Glomerular visceral epithelial cell (primary cell): ENCODE measurements around the gene MEF2A.
A peak's percentile ranks its signal among the peaks of the same experiment; 100 is the strongest.
"Not testable (repeated sequence)": the region's sequence is repeated elsewhere in the genome, so short reads cannot be mapped to it uniquely, and the experiment has no call there.

Experiments
- DNase-seq: peaks from one replicate; pipeline ENCODE4 v3.0.0-alpha.2; 2016; ENCODE audit errors: extremely low spot score

MEF2A gene

GRCh38 chr15:99729327-99729726 lies 163.5 kb downstream of the MEF2A start:
- no peak for DNase-seq

DNA sequence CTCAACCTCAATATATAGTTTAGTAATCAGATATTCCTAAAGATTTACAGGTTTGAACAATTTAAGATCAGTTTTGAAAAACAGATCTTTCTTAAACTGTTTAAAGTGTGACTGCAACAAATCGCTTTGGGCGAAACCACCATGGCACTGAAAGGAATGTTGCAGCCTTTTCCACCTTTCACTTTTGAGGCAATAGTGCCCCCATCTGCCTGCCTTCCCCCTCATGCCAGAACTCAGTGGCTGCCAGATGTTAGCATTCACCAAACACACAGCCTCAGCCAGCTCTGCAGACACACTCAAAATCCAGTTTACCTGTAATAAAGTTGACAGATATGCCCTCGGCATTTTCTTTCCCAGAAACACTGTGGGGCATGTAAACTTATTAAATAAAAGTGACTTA lies 164.1 kb downstream of the MEF2A start:
- DNase-seq = peak; percentile 31

GRCh38 chr15:99731336-99732123 lies 165.7 kb downstream of the MEF2A start:
- peak; percentile 16 for DNase-seq

DNA sequence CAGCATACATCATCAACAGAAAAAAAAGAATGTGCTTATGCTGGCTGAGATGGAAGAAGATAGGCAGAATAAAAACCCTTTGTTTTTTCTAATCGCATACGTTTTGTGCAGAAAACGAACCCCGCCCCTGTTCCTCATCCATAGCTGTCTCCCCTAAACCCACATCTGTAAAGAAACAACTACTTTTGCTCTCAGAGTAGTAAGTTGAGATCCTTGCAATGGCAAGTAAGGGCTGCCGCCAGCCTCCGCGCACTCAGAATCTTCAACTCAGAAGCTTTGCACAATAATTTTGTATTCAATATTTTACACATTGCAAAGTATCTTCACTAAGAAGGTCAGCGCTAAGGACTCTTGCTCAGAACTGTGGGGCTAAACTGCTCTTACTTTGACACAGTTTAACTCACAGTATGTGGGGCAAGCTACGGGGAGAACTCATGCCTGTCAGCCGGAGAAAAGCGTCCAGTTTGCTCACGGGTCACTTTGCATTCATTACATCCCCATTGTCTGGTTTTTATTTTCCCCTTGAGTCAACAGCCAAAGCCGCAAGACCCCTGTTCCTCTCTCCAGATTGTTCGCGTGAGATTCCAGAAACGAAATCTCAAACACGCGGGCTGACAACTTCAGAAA lies 166.5 kb downstream of the MEF2A start:
- peak; percentile 23 for DNase-seq

GRCh38 chr15:99732751-99733267 lies 167.0 kb downstream of the MEF2A start:
- DNase-seq = peak; percentile 14

- DNase-seq = peak; percentile 97
These were observed 167.7 kb downstream of the MEF2A start, which contains the start of gene LYSMD4 for GRCh38 chr15:99733268-99734039. Gene LYSMD4, minus strand, starts transcription at chr15:99733437. Its CDS starts 1,438 bp downstream, at chr15:99731999.

- DNase-seq = not testable (repeated sequence)
These were observed 168.2 kb downstream of the MEF2A start for GRCh38 chr15:99734040-99734291.

DNA sequence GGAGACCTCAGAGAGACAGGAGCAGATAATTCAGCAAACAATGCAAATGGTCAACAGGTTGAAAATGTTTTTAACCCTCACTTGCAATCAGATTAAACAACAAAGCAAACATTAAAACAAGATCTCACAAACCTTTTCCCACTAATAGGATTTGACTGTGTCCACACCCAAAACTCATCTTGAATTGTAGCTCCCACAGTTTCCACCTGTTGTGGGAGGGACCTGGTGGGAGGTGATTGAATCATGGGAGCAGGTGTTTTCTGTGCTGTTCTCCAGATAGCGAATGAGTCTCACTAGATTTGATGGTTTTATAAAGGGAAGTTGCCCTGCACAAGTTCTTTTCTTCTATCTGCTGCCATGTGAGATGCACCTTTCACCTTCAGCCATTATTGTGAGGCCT lies 168.8 kb downstream of the MEF2A start:
- DNase-seq = no peak

GRCh38 chr15:99735868-99736267 lies 170.1 kb downstream of the MEF2A start:
- DNase-seq = no peak

GRCh38 chr15:99736702-99737101 lies 170.9 kb downstream of the MEF2A start:
- no peak for DNase-seq

DNA sequence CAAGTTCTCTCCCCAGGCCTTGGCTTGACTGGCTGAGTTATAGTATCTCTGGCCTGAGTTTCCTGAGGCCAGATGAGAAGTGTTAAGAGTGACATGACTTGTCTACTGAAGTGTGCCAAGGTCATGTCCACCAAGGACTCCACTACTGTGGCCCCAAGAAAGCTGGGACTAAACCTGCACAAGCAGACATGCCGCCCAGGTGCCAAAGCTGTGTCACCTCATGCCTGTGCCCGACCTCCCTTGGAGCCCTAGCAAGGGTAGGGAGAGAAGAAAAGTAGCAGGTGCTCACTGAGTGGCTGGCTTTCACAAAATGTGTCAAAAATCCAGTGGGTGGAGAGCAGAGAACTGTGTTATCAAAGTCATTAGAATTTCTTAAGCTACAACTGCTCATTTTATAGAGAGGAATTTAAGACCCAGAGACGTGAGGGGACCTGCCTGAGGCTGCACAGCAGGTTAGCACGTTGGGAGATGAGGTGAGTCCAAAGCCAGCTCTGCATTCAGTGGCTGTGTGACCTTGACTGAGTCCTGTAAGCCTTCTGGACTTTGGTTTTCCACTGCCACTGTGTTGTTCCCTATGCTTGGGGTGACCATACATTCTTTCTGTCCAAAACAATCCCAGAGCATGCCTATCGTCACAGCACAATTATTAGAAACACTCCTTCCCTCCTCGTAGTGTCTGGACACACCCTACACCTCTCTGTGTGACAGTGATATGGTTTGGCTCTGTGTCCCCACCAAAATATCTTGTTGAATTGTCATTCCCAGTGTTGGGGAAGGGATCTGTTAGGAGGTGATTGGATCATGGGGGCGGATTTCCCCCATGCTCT lies 172.4 kb downstream of the MEF2A start:
- DNase-seq = no peak

DNA sequence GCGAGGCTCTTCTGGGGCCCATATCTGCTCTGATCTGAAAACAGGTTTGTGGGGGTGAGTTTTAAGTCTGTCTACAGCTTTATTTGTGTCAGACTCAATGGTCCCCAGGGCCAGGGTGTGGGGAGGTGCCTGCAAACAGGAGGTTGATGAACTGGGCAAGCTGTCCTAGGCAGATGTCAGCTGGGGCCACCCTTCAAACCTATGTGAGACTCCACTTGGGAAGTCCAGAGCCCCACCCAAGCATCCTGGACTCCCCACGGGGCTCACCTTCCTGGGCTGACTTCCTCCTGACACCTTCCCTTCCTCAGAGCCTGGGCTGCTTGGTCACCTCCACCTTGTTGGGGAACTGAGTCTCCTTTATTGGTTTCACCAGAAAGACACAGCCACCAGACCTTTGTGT lies 176.1 kb downstream of the MEF2A start:
- DNase-seq = no peak

DNA sequence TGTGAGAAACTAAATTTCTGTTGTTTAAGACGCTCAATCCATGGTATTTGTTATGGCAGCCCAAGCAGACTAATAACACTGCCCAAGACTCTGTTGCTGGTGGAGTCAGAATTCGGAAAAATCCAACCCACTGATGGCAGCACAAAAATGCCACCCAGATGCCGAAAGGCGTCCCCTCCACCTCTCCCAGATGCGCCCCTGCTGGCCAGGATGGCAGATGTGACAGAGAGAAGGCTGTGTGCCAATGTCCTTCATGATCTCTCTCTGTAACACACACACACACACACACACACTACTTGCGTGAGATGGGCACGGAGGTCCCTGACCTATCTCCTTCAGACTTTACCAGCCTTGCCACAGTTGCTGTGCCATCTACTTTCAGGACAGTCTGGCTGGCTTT lies 178.4 kb downstream of the MEF2A start:
- DNase-seq = no peak

GRCh38 chr15:99745370-99746086 lies 179.7 kb downstream of the MEF2A start:
- DNase-seq = no peak

GRCh38 chr15:99749386-99749785 lies 183.6 kb downstream of the MEF2A start:
- no peak for DNase-seq

- not testable (repeated sequence) for DNase-seq
These were observed 184.5 kb downstream of the MEF2A start for GRCh38 chr15:99750326-99750725.

DNA sequence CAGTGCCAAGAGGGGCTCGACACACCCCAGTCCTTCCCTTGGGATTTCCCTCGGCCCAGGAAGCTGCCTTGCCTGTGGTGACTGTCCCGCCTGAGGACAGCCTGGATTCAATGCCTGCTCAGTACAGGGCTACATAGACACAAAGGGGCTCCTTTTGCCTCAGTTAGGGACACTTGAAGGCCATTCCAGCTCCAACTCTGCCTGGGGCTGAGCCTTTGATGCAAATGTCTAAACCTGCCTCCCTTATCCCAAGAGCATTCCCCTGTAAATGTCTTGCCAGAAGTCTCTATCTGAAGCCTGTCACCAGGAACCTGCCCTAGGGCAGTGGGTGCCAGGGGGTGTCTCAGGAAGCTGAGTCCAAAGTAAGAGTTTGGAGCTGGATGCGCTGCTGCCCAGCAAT lies 186.8 kb downstream of the MEF2A start:
- DNase-seq = no peak

DNA sequence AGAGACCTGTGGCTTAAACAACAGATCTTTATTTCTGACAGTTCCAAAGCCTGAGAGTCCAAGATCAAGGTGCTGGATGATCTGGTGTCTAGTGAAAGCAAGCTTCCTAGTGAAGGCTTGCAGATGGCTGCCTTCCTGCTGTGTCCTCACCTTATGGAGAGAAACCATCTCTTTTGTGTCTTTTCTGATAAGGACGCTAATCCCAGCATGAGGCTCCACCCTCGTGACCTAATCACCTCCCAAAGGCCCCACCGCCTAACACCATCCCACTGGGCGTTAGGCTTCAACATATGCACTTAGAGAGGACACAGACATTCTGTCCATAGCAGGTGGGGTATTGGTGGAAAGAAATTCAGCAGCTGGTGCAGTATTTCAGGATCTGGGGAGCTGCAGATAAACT lies 187.3 kb downstream of the MEF2A start:
- no peak for DNase-seq

GRCh38 chr15:99755692-99756409 lies 190.1 kb downstream of the MEF2A start:
- DNase-seq = peak; percentile 71

- no peak for DNase-seq
These were observed 196.5 kb downstream of the MEF2A start for GRCh38 chr15:99762288-99762687.
